ENCODE results near the gene GPC2.
"Not testable (repeated sequence)": the region's sequence is repeated elsewhere in the genome, so short reads cannot be mapped to it uniquely, and the experiment has no call there.

GPC2 gene

GRCh38 chr7:100154651-100155491 lies 22.3 kb downstream of the GPC2 start:
- H3K36me3 ChIP-seq (ENCODE audit: insufficient read depth, low read length) = peaks cover 18% of the 10 kb centered on the region
- no peaks in the 10 kb centered on the region for H3K9me3 ChIP-seq (ENCODE audit: control insufficient read depth, insufficient read depth, low read length)
- H3K9ac ChIP-seq (ENCODE audit: low read depth, low read length) = no peak overlapping the region
- peaks cover 7% of the 10 kb centered on the region; the same call in 1 of the 2 replicates for H3K4me1 ChIP-seq (ENCODE audit: insufficient read depth, low read length)

- H3K9ac ChIP-seq (ENCODE audit: low read depth, low read length) = no peak overlapping the region
- peaks cover 7% of the 10 kb centered on the region; the same call in 1 of the 2 replicates for H3K4me1 ChIP-seq (ENCODE audit: insufficient read depth, low read length)
- H3K36me3 ChIP-seq (ENCODE audit: insufficient read depth, low read length) = peaks cover 18% of the 10 kb centered on the region
- no peaks in the 10 kb centered on the region for H3K9me3 ChIP-seq (ENCODE audit: control insufficient read depth, insufficient read depth, low read length)
Measured at GRCh38 chr7:100153708-100154535, 23.3 kb downstream of the GPC2 start.

GRCh38 chr7:100152937-100153666 lies 24.1 kb downstream of the GPC2 start:
- H3K9me3 ChIP-seq (ENCODE audit: control insufficient read depth, insufficient read depth, low read length) = no peaks in the 10 kb centered on the region
- no peak overlapping the region for H3K9ac ChIP-seq (ENCODE audit: low read depth, low read length)
- peaks cover 18% of the 10 kb centered on the region for H3K36me3 ChIP-seq (ENCODE audit: insufficient read depth, low read length)
- H3K4me1 ChIP-seq (ENCODE audit: insufficient read depth, low read length) = peaks cover 7% of the 10 kb centered on the region; the same call in 1 of the 2 replicates

GRCh38 chr7:100152404-100152803 lies 24.8 kb downstream of the GPC2 start:
- Histone ChIP-seq H3K4me1 (ENCODE audit: insufficient read depth, low read length) (peaks cover 7% of the 10 kb centered on the region; the same call in 1 of the 2 replicates), H3K9ac (ENCODE audit: low read depth, low read length) (no peak overlapping the region), H3K9me3 (ENCODE audit: control insufficient read depth, insufficient read depth, low read length) (no peaks in the 10 kb centered on the region), H3K36me3 (ENCODE audit: insufficient read depth, low read length) (peaks cover 18% of the 10 kb centered on the region)

GRCh38 chr7:100148559-100149328 lies 28.4 kb downstream of the GPC2 start, which contains the start of gene LAMTOR4:
Gene LAMTOR4 (plus strand): TSS chr7:100148918. CDS start chr7:100148973, 55 bp downstream.
- Histone ChIP-seq H3K9ac (ENCODE audit: low read depth, low read length) (peak within 1 kb of the TSS; percentile 84), H3K4me1 (ENCODE audit: insufficient read depth, low read length) (no peaks in the 10 kb centered on the region), H3K36me3 (ENCODE audit: insufficient read depth, low read length) (peaks cover 9% of the 10 kb centered on the region), H3K9me3 (ENCODE audit: control insufficient read depth, insufficient read depth, low read length) (no peaks in the 10 kb centered on the region)

GRCh38 chr7:100148225-100148558 lies 29.0 kb downstream of the GPC2 start:
- Histone ChIP-seq H3K36me3 (ENCODE audit: insufficient read depth, low read length) (peaks cover 5% of the 10 kb centered on the region; the same call in 1 of the 2 replicates), H3K9ac (ENCODE audit: low read depth, low read length) (peak overlapping the region; percentile 44; the same call in 1 of the 2 replicates), H3K9me3 (ENCODE audit: control insufficient read depth, insufficient read depth, low read length) (no peaks in the 10 kb centered on the region), H3K4me1 (ENCODE audit: insufficient read depth, low read length) (no peaks in the 10 kb centered on the region)

GRCh38 chr7:100147278-100147677 lies 29.9 kb downstream of the GPC2 start:
- Histone ChIP-seq H3K4me1 (ENCODE audit: insufficient read depth, low read length) (no peaks in the 10 kb centered on the region), H3K36me3 (ENCODE audit: insufficient read depth, low read length) (peaks cover 2% of the 10 kb centered on the region; the same call in 1 of the 2 replicates), H3K9ac (ENCODE audit: low read depth, low read length) (no peak overlapping the region; the same call in 1 of the 2 replicates), H3K9me3 (ENCODE audit: control insufficient read depth, insufficient read depth, low read length) (no peaks in the 10 kb centered on the region)

GRCh38 chr7:100146350-100146749 lies 30.8 kb downstream of the GPC2 start:
- not testable (repeated sequence) for H3K9me3 ChIP-seq (ENCODE audit: control insufficient read depth, insufficient read depth, low read length); H3K4me1 ChIP-seq (ENCODE audit: insufficient read depth, low read length); H3K9ac ChIP-seq (ENCODE audit: low read depth, low read length); H3K36me3 ChIP-seq (ENCODE audit: insufficient read depth, low read length)

GRCh38 chr7:100142461-100142860 lies 34.7 kb downstream of the GPC2 start:
- no peaks in the 10 kb centered on the region for H3K4me1 ChIP-seq (ENCODE audit: insufficient read depth, low read length)
- H3K9me3 ChIP-seq (ENCODE audit: control insufficient read depth, insufficient read depth, low read length) = no peaks in the 10 kb centered on the region
- no peak overlapping the region for H3K9ac ChIP-seq (ENCODE audit: low read depth, low read length)
- no peaks in the 10 kb centered on the region for H3K36me3 ChIP-seq (ENCODE audit: insufficient read depth, low read length)

GRCh38 chr7:100141555-100141949 lies 35.6 kb downstream of the GPC2 start:
- Histone ChIP-seq H3K9ac (ENCODE audit: low read depth, low read length) (no peak overlapping the region), H3K36me3 (ENCODE audit: insufficient read depth, low read length) (no peaks in the 10 kb centered on the region)

GRCh38 chr7:100137851-100138760 lies 39.1 kb downstream of the GPC2 start:
- Histone ChIP-seq H3K9ac (ENCODE audit: low read depth, low read length) (no peak overlapping the region), H3K36me3 (ENCODE audit: insufficient read depth, low read length) (no peaks in the 10 kb centered on the region), H3K9me3 (ENCODE audit: control insufficient read depth, insufficient read depth, low read length) (no peaks in the 10 kb centered on the region), H3K4me1 (ENCODE audit: insufficient read depth, low read length) (0 out of 2 replicates have a peak, but pooled peaks cover under 1% of the 10 kb centered on the region)

More at GRCh38 chr7:100141555-100141949, 35.6 kb downstream of the GPC2 start:
- H3K4me1 ChIP-seq (ENCODE audit: insufficient read depth, low read length) = no peaks in the 10 kb centered on the region
- no peaks in the 10 kb centered on the region for H3K9me3 ChIP-seq (ENCODE audit: control insufficient read depth, insufficient read depth, low read length)

GRCh38 chr7:100132697-100133151 lies 44.5 kb downstream of the GPC2 start:
- Histone ChIP-seq H3K9ac (ENCODE audit: low read depth, low read length) (no peak overlapping the region), H3K9me3 (ENCODE audit: control insufficient read depth, insufficient read depth, low read length) (no peaks in the 10 kb centered on the region), H3K4me1 (ENCODE audit: insufficient read depth, low read length) (0 out of 2 replicates have a peak, but pooled peaks cover 7% of the 10 kb centered on the region), H3K36me3 (ENCODE audit: insufficient read depth, low read length) (no peaks in the 10 kb centered on the region)
